HG02759 (cell line): ENCODE measurements around the gene SNRPD3.
"Not testable (repeated sequence)": the region's sequence is repeated elsewhere in the genome, so short reads cannot be mapped to it uniquely, and the experiment has no call there.

Experiments used
- ATAC-seq: cut with Tn5 transposase; IDR thresholded peaks from one replicate; pipeline ENCODE4 v1.9.1; 2021; ENCODE audit warnings: mild to moderate bottlenecking, moderate library complexity; ENCODE audit not compliant: unreplicated experiment

SNRPD3 gene

DNA sequence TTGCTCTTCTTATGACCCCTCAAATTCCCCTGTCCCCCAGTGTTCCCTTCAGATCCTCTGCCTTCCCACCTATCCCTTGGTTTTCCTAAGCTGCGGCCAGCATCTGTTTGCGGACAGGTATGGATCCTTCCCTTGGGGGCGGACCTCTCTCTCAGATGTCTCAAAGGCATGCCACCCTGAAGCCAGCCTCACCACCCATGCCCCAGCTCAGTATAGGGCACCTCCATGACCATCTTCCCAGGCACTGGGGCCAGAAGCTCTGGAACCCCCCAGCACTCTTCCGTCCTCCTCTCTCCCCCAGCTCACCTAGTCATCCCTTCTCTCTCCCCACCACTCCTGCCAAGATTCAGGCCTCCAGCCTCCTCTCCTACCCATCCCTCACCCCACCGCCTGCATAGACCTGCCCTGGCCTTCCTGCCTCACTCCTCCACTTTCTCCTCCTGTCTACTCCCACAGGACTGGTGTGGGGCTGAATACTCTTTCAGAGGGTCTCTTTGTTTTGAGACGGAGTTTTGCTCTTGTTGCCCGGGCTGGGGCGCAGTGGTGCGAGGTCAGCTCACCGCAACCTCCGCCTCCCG, 34.9 kb downstream of the SNRPD3 start:
- no peak for ATAC-seq

DNA sequence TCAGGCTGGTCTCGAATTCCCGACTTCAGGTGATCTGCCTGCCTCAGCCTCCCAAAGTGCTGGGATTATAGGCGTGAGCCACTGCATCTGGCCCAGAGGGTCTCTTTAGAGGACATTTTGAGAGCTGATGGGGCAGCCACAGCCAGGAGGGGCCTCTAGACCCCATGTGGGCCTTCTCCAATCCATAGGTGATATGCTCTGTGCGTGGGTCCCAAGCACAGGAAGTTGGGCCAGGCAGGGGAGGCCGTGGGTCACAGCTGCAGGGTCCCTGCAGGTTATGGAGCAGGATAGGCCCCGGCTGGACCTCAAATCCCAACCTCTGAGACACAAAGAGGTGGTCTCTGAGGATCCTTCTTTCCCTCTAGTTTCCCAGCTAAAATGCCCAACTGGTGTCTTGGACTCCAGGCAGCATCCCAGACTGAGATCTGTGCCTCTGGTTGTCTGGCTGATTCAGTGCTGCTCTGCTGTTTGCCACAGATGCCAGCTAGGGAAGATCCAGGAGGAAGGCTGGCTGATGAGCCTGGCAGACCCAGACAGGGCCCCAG, 35.6 kb downstream of the SNRPD3 start:
- ATAC-seq: no peak

DNA sequence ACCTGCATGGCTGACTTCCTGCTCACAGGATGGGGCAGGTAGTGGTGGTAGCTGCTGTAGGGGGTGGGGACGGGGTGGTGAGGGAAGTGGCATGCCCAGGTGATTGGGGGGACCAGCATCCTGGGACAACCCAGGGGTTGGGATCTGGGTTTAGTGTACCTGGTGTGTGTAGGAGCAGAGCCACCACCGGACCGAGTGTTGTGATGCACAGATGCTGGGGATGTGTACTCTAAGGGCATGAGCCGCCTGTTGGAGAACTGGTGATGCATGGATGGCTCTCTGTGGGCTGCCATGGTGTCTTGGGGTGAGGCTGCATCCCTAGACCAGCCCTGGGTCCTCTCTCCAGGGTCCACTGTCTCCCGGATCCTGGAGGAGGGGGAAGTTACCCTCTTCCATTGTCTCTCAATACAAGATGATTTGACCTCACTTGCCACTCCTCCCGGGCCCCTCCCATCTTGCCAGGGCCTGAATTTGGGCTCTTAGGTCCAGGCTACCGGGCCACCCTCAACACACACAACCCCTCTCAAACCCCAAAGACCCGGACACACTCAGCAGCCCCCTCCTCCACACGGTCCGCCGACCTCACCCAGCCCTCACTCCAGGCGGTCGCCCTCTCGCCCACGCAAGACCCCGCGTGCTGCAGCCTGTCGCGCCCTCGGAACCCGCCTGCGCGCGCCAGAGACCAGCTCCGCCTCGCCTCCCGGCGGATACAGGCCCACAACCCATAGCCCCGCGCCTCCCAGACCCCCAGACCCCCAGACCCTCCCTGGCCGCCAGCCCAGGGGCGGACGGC, 36.5 kb downstream of the SNRPD3 start:
- no peak for ATAC-seq

DNA sequence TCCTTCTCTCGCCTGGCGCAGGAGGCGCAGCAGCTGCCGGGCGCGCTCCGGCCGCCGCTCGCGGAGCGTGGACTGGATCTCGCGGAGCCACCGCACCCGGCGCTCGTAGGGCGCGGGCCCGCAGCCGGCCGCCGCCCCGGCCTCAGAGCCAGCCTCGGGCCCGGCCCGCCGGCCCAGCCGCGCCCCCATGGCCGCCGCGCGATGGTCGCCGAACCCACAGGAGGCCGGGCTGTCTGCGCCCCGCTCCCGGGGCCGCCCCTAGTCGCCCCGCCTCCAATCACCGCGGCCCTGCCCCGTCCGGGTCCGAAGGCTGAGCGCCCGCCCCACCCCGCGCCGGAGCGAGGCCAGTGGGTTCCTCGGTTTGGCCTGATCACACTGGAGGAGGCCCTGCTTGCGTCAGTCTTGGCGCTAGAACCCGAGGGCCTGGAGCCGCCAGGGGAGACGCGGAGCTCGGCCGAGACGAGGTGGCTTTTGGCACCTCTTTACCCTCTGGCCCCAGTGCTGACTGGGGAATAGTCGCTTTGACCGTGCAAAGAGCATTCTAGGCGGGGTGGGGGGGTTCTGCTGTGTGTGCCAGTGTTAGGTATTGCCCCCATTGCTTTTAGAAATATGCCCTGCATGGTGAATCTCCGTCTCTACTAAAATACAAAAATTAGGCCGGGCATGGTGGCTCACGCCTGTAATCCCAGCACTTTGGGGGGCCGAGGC, 37.2 kb downstream of the SNRPD3 start, which contains the start of gene LRRC75B:
Gene LRRC75B (minus strand): TSS at position 223 of the 708 bp plus-strand sequence. CDS start 34 bp downstream, at position 189.
- ATAC-seq: peak; percentile 93

DNA sequence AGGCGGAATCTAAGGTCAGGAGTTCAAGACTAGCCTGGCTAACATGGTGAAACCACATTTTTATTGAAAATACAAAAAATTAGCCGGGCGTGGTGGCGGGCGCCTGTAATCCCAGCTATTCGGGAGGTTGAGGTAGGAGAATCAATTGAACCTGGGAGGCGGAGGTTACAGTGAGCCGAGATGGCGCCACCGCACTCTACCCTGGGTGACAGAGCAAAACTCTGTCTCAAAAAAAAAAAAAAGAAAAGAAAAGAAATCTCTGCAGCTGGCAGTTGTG, 37.7 kb downstream of the SNRPD3 start:
- ATAC-seq: not testable (repeated sequence)

DNA sequence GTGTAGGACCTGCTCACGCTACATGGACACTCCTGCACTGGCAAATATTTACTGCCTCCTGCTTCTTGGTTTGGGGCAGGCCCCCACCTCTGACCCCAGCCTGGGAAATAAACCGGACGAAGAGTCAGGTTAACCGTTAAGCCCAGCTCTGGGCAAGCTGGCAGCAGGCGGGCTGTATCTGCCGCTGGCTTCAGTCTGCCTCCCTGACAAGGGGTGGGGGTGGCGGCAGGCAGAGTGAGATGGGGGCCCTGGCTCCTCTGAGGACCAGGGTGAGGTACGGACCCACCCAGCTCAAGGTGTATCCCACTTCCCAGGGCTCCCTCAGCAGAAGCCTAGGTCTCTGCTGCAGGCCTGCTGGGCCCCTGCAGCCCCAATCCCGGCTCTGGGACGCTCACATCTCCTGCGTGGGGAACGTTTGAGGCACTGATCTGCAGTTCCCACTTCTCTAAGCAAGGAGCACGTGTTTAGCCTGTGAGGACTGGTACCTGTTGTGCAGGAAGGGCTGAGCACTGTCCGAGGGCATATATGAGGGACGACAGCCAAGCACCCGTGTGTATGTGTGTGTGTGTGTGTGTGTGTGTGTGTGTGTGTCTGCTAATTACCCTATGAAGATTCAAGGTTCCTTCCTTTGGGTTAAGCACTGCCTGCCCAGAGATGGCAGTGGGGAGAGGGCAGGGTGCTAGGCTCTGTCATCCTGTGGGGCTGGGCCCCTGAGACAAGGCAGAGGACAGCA, 38.2 kb downstream of the SNRPD3 start:
- no peak for ATAC-seq

DNA sequence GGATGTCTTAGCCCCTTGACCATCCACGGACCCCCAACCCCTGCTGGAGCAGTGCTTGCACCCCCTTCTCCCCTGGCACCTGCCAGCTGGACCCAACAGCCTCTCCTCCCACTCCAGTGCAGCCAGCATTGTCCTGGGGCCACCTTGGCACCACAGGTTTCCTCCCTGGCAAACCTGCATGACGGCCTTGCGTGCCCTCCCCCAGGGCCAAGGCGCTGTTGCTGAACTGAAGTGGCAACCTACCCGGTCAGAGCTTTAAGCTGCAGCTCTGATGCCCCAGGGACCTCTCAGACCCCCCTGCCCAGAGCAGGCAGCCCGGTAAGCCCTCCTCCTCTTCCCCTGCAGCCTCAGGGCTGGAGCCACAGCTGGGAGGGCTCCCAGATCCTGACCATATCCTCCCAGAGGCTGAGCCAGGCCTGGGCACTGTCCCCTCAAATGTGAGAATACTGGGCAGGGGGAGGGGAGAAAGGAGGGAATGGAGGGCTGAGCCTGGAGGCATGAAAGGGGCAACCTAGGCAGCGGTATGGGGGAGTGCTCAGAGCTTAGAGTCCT, 38.8 kb downstream of the SNRPD3 start:
- no peak for ATAC-seq

DNA sequence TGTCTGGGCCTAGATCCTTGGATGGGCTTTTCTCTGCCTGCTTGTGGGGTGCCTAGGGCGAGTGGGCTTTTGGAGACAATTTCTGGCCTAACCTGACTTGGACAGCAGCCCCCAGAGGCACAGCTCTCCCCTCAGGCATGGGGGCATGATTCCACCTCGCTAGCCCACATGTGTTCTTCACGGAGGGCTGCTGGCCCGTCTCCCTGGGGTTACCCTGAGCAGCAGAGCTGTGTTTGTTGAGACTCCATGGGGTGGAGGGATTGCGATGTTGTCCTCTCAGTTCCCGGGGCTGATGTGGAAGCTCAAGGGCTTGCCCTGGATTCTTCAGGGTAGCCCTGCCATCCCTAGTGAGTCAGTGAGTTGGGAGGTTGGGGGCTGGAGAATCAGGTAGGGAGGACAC, 39.4 kb downstream of the SNRPD3 start:
- no peak for ATAC-seq

DNA sequence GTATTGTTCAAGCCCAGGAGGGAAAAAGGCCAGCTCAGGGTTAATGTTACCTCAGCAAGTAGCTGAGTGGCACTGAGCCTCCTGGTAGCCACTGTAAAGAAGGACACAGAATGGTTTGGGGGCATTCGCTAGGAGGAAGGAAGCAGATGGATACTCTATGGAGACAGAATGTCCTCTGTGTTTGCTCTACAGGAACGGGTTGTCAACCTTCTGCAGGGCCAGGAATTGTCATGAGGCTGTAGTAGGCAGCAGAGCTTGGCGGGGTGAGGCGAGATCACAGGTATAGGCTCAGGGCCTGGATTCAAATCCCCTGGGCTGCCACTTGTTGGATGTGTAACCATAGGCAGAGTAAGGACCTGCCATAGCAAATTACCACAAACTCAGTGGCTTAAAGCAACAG, 40.1 kb downstream of the SNRPD3 start:
- no peak for ATAC-seq

DNA sequence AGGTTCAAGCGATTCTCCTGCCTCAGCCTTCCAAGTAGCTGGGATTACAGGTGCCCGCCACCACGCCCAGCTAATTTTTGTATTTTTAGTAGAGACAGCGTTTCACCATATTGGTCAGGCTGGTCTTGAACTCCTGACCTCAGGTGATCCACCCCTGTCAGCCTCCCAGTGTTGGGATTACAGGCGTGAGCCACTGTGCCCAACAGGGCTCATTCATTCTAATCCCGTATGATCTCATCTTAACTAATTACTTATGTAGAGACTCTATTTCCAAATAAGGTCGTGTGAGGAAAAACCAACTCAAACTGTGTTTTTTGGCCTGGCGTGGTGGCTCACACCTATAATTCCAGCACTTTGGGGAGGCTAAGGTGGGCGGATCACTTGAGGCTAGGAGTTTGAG, 41.3 kb downstream of the SNRPD3 start:
- not testable (repeated sequence) for ATAC-seq

DNA sequence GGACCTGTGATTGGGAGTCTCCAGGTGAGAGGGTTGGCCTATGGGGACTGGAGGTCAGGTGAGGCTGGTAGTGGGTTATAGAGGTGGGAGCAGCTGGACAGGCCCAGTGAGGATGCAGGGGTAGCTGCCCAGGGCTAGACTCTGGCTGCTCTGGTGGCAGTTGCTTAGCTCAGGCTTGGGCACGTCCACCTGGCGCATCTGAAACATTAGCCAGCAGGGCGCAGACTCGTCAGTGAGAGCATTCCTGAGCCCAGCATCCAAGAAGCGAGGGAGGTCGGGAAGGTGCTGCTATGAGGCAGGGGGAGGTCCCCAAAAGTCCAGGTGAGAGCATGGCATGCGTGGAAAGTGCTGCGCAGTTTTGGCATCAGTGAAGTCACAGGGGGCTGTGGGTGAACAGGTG, 43.7 kb downstream of the SNRPD3 start:
- ATAC-seq: no peak

DNA sequence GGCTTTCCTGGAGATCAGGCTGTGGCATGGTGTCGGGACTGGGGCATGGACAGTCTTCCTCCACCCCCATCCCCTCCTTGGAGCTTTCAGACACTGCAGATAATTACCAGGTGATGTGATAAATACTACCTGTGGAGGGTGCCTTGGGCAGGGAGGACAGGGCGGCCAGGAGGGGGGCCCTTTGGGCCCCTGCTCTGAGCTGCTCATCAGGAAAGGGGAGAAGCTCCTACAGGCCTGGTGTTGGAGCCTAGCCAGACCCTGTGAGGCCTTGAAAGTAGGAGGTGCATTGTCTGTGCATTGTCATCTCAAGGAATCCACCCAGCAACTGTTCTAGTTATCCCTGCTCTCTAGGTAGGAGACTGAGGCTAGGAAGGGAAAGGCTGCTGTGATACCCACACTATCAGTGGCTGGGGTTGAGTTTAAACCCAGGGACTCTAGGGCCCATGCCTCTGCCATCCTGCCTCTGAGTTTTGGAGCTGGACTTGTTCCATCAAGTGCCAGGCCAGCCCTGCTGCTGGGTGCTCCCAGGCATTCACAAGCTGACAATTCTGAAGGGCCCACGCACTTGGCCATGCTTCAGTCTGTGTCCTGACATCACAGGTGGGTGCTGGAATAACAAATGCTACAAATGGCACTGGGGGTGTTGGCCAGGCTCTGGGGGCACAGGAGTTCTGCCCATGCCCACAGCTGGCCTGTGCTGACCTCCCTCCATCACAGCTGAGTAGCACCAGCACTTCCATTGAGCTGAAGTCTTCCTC, 44.3 kb downstream of the SNRPD3 start:
- not testable (repeated sequence) for ATAC-seq

DNA sequence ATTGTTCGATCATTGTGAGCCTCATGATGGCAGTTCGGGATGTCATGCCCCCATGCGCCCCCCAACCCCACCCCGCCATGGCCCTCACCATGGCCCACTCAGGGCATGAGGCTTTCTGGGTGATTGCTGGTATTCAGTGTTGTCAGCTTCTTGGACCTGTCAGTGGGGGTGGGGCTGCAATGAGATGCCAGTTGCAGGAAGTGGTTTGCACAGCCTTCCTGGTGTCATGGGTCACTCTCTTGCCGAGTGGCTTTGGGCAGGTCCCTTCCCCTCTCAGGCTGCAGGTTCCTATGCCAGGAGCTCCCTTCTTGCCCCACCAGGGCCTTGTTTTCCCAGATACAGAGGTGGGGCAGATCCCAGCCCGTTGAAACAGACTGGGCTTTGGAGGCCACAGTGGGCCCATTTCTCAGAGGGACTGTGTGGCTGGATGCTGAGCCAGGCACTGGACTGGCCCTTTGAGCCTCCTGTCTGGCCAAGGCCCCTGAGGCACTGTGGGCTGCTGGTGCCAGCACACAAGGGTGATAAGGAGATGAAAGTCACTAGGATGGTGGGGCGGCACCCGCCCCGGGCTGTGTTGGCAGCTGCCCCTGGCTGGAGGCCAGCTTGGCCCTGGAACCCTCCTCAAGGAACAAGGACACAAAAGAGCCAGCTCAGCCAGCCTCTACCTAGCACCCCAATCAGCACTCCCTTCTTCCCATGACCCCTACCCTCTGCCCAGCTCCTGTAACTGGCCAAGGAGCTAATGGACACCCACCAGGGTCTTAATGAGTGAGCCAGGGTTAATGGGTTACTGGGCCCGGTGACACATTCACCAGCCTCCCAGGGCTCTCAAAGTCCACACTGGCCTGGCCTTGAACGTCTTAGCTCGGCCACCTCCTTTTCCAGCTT, 45.7 kb downstream of the SNRPD3 start:
- no peak for ATAC-seq

DNA sequence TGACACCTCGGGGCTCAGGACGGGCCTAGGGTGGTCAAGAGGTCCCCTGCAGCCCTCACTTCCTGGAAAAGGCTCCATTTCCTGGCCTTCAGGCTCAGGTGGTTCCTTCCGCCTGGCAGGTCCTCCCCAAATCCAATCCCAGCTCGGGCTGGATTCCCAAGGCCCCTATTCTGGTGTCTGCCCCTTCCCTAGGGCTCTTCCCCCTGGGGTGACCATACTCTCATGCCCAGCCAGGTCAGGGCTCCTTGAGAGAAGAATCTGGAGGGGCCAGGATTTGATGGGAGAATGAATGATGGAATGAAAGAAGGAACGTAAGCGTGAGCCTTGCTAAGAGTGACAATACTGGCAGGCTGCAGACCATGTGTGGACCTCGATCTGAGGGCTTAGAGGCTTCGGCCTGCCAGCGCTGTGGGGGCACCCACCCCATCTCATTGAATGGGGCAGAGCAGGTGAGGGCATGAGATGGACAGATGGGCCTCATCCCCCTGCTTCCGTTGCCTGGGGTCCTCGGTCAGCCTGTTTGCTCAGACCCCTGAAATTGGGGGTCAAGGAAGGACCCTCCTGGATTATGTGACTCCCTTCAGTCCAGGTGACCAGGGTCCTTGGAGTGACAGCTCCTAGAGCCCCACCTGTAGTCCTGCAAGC, 46.4 kb downstream of the SNRPD3 start:
- not testable (repeated sequence) for ATAC-seq

DNA sequence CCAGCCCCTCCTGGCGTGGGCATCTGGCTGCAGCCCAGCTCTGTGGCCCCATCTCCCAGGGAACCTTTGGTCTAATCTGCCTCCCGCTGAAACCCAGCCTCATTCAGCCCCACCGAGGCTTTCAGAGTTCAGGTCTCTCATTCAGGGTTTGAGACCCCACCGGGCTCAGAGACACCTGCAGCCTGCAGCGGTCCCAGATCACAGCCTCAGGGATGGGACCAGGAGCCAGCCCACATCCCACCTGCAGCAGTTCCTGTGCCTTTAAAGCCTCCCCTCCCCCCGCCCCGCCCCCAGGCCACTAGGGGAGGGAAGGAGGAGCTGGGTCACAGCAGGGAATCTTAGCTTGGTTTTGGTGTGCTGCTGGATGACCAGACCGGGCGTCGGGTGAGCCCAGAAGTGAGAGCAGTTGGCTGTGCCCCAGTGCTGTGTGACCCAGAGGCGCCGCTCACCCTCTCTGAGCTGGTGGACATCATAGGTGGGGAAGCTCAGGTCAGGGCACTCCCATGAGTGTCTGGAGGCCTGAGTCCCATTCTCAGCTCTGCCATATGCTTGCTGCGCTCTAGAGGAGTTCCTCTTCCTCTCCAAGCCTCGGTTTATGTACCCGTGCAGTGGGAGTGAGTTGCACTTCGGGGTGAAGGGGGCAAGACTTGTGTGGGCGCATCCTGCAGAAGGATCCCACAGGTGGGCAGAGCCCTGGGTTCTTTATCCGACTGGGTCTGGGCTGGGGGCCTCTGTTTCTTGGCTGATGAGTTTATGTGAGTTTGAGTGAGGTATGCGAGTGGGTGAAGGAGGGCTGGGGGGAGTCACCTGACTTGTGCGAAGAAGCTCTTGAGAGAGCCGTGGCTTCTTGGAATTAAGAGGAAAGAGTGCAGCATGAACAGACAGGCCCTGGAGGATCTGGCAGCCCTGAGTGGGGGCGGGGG, 47.3 kb downstream of the SNRPD3 start, which contains the start of gene GGT1:
Gene GGT1 (plus strand): TSS at position 347 of the 923 bp plus-strand sequence. CDS start 7,889 bp downstream, outside the sequence.
- ATAC-seq: not testable (repeated sequence)

DNA sequence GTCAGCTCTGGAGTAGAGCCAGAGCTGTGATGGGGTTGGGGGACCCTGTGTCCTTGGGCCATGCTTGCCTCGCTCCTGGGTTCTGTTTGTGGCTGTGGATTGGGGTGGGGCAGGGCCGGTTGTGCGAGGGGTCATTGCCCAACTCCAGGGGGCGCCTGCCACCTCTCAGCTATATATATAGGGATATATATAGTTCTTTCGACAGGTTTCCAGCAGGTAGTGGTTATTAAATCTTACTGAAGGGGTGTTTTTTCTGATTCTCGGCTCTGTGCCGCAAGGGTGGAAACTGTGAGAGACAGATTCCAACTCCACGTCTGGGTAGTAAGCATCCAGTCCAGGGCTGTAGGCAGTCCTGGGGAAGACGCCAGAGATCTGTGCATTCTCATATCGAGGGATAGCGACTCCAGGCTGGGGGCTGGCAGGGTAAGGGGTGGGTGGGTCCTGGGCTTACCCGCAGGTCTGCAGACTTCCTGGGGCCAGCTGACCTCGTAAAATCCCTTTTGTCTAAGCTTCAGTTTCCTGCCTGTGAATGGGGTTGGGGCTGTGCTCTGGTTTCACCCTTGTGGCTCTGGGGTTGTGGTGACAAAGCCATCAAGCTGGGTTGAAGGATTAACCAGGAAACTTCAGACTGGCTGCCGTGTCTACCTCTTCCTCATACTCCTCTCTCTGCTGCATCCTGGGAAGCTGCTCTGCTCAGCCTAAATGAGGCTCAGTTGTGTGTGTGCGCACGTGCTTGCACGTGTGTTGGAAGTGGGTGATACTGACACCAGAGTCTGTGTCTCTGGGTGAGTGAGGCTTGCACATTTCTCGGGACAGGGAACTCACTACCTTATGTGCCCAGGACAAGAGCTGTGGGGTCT, 48.2 kb downstream of the SNRPD3 start:
- ATAC-seq: not testable (repeated sequence)
